NCI-H345 (cell line): Measurements from ENCODE around the gene SCAMP1.
A peak's percentile ranks its signal among the peaks of the same experiment; 100 is the strongest.
"Not testable (repeated sequence)": the region's sequence is repeated elsewhere in the genome, so short reads cannot be mapped to it uniquely, and the experiment has no call there.

Source experiments
- DNase-seq: peaks from one replicate; lab custom pipeline; 2025; lab: John Stamatoyannopoulos, UW

Gene SCAMP1

GRCh38 chr5:78359831-78360673 lies at the start of gene SCAMP1:
Gene SCAMP1, plus strand, starts transcription at chr5:78360617. Its CDS starts 55 bp downstream, at chr5:78360672.
- peak; percentile 88 for DNase-seq

GRCh38 chr5:78317515-78317914 lies 42.9 kb upstream of the SCAMP1 start:
- DNase-seq = no peak

DNA sequence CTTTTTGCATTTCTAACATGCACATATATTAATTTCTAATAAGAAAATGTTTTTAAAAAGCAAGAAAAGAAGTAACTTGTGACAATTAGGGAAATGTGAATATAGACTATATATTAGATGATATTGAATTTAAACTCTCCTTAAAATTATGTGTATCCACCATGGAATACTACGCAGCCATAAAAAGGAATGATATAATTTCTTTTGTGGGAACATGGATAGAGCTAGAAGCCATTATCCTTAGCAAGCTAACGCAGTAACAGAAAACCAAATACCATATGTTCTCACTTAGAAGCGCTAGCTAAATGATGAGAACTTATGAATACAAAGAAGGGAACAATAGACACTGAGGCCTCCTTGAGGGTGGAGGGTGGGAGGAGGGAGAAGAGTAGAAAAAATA lies 42.1 kb upstream of the SCAMP1 start:
- no peak for DNase-seq

GRCh38 chr5:78320401-78320800 lies 40.0 kb upstream of the SCAMP1 start:
- peak; percentile 3 for DNase-seq

GRCh38 chr5:78323241-78323640 lies 37.2 kb upstream of the SCAMP1 start:
- no peak for DNase-seq

DNA sequence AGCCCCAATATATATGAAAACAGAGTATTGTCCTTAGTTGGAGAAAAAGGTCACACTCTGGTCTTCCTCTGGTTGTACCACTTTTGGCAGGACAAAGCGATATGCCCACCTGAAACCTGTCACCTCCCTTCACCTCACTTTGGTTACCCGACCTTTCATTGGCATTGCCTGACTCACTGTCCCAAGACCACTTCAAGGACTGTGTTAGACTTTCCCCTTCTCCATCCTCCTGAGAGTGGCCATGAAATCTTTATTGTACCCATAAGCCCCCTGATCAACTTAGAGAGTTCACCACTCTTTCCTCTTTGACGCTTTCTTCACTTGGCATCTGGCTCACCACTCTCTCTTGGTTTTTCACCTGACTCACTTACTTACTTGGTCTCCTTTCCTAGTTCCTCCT lies 33.5 kb upstream of the SCAMP1 start:
- DNase-seq = no peak

GRCh38 chr5:78327761-78328510 lies 32.5 kb upstream of the SCAMP1 start:
- no peak for DNase-seq

- DNase-seq = no peak
Measured at GRCh38 chr5:78328585-78329173, 31.7 kb upstream of the SCAMP1 start.

GRCh38 chr5:78331523-78332080 lies 28.8 kb upstream of the SCAMP1 start:
- no peak for DNase-seq

GRCh38 chr5:78334811-78335210 lies 25.6 kb upstream of the SCAMP1 start:
- no peak for DNase-seq

DNA sequence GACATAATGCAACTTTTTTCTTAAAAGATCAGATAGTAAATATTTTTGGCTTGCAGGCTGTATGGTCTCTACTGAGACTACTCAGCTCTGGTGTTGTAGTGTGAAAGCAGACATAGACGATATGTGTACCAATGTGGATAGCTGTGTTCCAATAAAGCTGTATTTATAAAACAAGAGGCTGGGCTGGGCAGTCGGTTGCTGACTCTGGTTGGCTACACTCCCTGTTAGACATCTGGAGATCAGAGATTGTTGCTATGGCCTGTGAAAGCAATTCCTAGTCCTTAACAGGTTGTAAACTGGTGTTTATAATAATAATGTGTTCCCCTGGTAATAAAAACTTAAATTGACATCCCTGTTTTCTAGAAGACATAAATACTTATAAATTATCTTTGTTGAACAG lies 24.4 kb upstream of the SCAMP1 start:
- DNase-seq = no peak

DNA sequence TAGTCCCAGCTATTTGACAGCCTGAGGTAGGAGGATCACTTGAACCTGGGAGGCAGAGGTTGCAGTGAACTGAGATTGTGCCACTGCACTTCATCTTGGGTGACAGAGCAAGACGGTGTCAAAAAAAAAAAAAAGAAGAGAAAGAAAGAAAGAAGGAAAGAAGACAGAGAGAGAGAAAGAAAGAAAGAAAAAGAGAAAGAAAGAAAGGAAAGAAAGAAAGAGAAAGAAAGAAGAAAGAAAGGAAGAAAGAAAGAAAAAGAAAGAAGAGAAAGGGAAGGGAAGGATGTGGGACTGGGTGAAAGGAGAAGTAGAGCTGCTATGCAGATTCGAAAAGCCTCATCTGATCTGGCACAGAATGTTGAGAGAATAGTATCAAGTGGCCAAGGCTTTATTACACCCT lies 23.7 kb upstream of the SCAMP1 start:
- no peak for DNase-seq

DNA sequence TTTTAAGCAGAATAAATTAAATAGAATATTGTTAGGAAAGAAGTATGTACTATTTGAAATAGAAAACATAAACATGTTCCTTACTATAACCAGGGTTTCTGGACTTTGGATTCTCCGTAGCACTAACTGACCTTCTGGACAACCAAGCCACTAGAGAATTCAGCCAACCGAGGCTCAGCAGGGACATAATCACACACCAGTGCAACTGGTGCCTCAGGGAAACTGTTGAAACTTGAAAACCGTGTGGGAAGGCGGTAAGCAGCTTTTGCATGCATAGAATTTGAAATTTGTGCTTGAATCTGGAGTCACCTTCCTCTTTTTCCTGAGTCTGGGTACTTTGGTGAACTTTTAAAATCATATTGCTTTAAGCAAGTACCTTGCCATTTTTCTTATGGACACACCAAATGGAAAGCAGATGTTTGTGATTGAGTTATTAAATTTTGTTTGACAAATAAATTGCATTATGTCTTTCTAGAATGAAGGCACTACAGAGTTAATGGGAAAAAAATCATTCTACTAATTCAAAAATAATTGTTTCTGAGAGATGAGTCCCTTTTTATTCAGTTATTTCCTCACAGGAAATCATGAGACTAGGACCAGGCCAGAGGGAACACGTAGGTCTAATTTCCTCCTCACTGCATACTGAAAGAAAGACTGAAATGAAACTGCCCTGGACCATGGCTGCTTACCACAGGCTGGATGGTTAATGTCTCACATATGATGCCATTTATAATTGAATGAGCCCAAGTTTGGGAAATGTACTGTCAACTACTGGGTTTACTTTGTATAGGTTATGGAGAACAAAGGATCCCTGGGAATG lies 20.6 kb upstream of the SCAMP1 start:
- DNase-seq = no peak

DNA sequence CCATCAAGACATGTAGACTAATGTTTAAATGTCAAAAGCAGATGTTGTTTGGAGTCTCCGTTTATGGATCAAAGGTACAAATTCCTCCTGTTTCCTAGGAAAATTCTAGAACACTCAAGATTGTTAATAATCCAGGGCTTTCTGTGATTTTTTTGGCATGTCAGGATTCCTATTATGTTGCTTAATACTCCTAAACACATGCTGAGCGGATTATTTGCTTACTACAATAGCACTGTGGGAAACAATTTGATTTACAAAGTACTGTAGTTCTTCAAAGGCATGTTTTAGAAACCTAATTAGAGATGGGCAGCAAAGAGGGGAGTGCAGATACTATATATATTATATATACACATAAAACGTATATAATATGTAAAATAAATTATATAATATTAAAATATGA lies 19.0 kb upstream of the SCAMP1 start:
- DNase-seq = no peak

DNA sequence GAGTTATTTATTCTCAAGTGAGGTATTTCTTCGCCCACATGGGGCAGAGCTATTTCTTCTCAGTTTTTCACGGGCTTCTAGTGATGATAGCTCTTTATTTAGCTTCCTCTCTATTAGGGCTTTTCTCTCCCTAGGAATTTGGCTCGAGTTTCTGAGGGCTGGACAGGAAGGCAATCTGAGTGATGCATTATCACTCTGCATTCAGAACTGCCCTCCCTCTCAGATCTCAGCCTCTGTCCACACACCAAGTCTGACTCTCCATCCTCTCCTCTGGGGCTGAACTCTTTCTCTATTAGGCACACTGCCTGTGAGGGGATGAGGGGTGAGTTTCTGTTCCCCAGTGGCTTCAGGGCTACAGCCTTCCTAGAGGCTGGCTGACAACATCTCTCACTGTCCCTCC lies 14.9 kb upstream of the SCAMP1 start:
- no peak for DNase-seq

GRCh38 chr5:78353520-78353919 lies 6.9 kb upstream of the SCAMP1 start:
- no peak for DNase-seq

DNA sequence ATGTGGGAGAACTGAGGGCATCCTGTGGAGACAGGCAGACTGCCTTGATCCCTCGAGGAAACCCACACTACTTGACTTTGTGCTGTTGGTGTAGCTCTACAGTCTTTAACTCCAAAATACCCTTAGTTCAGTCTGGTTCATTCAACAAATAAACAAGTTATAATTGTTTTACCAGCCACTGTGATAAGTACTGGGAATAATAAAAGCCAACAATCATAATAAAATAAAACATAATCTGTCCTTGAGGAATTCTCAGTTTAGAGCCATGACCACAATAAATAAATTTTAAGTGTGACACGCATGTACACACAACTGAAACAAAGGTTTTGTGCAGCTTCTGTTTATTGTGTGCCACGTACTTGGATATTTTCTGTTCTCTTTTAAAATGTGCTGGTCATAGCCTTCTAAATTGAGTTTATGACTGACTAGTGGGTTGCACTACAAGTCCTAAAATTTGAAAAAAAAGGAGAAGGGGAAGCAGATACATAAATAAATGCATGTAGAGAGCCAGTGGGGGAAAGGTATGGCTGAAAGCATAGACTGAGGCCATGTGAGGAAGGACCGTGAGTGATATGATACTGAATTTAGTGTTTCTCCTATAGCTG lies 6.2 kb upstream of the SCAMP1 start:
- no peak for DNase-seq

- no peak for DNase-seq
Measured at GRCh38 chr5:78355561-78355960, 4.9 kb upstream of the SCAMP1 start.

- DNase-seq = not testable (repeated sequence)
Measured at GRCh38 chr5:78359455-78359830, 974 bp upstream of the SCAMP1 start.

DNA sequence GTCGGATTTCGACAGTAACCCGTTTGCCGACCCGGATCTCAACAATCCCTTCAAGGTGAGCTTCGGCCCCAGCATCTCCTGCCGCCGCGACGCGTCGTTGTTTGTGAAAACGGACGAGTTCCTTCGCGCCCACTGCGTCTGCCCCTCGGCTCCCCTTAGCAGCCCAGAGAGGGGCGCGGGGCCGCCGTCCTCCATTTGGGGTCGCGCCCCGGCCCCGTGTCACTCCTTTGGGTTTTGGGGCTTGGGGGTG lies 182 bp downstream of the SCAMP1 start:
- no peak for DNase-seq

GRCh38 chr5:78360924-78361630 lies 660 bp downstream of the SCAMP1 start:
- peak; percentile 53 for DNase-seq
